Activated naive CD8-positive, alpha-beta T cell treated with anti-CD3 and anti-CD28 coated beads, Interleukin-2, amount 50 U/mL, for 24 hours (primary cell): Measurements from ENCODE around the gene ERBB4.

ENCODE experiments used
- ATAC-seq: fragments of 150-1000 bp; cut with Tn5 transposase; one replicate; pipeline ENCODE4 v1.10.0; 2021
- DNase-seq: peaks from one replicate; pipeline ENCODE4 v3.0.0; 2021
- H3K27ac Mint-ChIP-seq: one replicate; pipeline ENCODE4 v1.8.0; 2021; ENCODE audit warnings: mild to moderate bottlenecking, mixed read lengths
- H3K27me3 Mint-ChIP-seq: one replicate; pipeline ENCODE4 v1.8.0; 2021; ENCODE audit warnings: mixed read lengths
- H3K36me3 Mint-ChIP-seq: one replicate; pipeline ENCODE4 v1.8.0; 2021; ENCODE audit warnings: low read depth, mixed read lengths
- H3K4me1 Mint-ChIP-seq: one replicate; pipeline ENCODE4 v1.8.0; 2021; ENCODE audit warnings: mixed read lengths
- H3K4me3 Mint-ChIP-seq: one replicate; pipeline ENCODE4 v1.8.0; 2021; ENCODE audit warnings: mild to moderate bottlenecking, moderate library complexity, mixed read lengths
- H3K9me3 Mint-ChIP-seq: one replicate; pipeline ENCODE4 v1.8.0; 2021; ENCODE audit warnings: mixed read lengths

The ERBB4 gene

DNA sequence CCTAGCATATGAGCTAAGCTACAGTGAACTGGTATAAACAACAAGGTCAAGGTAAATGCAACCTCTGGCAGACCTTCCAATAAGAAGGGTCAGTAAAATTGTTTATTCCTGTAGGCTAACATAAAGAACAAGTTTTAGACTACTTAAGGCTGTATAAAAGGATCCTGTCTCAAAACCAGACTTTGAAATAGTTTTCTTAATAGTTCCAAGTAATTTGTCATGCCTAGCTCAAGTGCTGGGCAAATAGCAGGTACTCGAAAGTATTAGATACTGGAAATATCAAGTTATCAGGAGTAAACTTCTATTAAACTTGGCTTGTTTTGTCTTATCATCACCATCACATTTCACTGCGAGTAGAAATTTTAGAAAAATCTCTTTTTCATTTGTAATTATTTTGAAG lies 1087.0 kb downstream of the ERBB4 start:
- H3K9me3 Mint-ChIP-seq: no peaks in the 10 kb centered on the region
- DNase-seq: no peak
- no peaks in the 10 kb centered on the region for H3K27me3 Mint-ChIP-seq
- no peaks in the 10 kb centered on the region for H3K4me1 Mint-ChIP-seq
- ATAC-seq: no peak
- H3K36me3 Mint-ChIP-seq: no peaks in the 10 kb centered on the region
- no peak overlapping the region for H3K27ac Mint-ChIP-seq
- H3K4me3 Mint-ChIP-seq: no peak overlapping the region

DNA sequence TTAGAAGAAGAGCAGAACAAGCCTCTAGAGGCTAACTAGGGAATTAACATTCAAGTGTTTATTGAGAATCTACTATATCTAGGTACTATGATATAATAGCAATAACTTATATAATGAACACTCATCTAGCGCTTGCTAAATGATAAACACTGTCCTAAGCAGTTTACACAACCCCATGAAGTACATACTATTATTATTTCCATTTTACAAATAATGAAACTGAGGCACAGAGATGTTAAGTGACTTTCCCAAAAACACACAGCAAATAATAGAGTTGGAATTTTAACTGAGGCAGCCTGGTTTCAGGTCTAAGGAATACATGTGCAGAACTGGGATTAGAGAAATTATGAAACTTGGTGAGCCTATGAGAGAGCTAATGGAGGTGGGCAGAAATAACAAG lies 1088.8 kb downstream of the ERBB4 start:
- Mint-ChIP-seq H3K36me3 (no peaks in the 10 kb centered on the region), H3K4me3 (no peak overlapping the region), H3K9me3 (no peaks in the 10 kb centered on the region), H3K27ac (no peak overlapping the region), H3K27me3 (no peaks in the 10 kb centered on the region), H3K4me1 (no peaks in the 10 kb centered on the region)
- ATAC-seq (no peak), DNase-seq (no peak)

DNA sequence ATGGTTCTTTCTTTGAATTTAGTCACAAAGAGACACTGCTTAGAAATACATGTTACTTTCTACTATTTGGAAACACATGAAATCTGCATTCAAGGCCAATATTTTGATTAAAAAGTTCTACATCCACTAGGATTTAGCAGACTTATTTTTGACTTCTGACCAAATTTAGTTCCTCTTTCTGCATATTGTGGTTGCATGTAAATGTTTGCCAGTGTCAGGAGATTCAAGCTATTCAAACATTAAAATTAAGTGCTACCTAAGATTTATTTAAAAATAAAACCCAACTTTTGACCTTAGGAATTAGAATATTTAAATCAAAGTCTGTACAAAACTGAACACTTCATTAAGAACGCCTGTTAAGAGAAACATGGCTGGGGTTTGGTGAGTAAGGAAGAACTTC lies 1091.1 kb downstream of the ERBB4 start:
- Mint-ChIP-seq H3K4me3 (no peak overlapping the region), H3K27ac (no peak overlapping the region), H3K4me1 (no peaks in the 10 kb centered on the region), H3K36me3 (no peaks in the 10 kb centered on the region), H3K27me3 (no peaks in the 10 kb centered on the region), H3K9me3 (no peaks in the 10 kb centered on the region)
- ATAC-seq (no peak), DNase-seq (no peak)

DNA sequence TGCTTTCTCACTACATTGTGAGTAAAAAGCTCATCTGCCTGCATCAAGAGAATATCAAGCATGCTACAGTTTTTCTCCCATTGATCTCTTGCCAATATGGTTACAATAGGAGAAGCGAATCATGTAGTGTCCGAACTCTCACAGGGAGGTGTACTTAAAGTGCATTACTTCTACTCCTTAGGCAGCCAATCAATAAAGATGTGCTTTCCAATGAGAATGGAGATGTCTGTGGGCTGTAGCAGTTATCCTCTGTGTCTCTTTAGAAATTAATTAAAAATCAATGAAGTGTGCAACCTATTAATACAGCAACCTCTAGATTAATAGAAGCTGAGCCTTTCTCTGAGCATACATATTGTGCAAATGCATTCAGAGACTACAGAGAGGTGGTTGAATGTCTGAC lies 1098.5 kb downstream of the ERBB4 start:
- Mint-ChIP-seq H3K27ac (no peak overlapping the region), H3K36me3 (no peaks in the 10 kb centered on the region), H3K4me3 (no peak overlapping the region), H3K9me3 (no peaks in the 10 kb centered on the region), H3K4me1 (no peaks in the 10 kb centered on the region), H3K27me3 (no peaks in the 10 kb centered on the region)
- ATAC-seq: no peak
- DNase-seq: no peak

DNA sequence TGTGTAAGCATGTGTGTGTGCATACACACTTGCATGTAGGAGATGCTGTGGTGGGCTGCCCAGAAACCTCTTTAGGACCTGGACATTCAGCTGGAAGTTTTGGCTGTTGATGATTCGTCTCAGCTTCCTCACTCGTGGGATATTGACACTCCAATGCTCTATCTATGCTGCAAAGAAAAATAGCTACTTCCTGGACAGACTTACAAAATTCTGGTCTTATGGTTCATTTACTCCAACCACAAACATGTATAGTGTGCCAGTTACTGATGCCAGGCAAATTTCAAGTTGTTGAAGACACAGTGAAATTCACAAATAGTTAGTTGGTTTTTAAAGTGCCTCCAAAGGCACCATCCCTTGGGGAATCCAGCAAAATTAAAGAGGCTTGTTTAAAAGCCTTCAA lies 1099.6 kb downstream of the ERBB4 start:
- Mint-ChIP-seq H3K27ac (no peak overlapping the region), H3K36me3 (no peaks in the 10 kb centered on the region), H3K9me3 (no peaks in the 10 kb centered on the region), H3K4me1 (no peaks in the 10 kb centered on the region), H3K4me3 (no peak overlapping the region), H3K27me3 (no peaks in the 10 kb centered on the region)
- DNase-seq (no peak), ATAC-seq (no peak)

DNA sequence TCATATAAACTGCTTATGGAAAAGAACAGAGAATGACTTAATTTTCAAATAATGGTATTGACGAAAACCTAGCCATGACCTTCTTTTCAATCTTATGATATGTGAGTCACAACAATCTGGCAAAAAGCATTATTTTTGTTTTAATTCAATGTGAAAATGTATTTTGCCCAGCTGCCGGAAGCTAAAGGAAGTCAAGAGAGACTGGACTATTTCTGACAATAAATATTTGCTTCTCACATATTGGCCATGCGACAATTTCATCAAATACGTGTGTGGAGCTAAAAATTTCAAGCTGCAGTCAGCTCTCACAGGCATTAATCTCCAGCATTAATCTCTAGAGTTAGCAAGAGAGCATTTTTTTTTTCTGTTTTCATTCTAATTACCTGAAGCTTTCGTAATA lies 1101.2 kb downstream of the ERBB4 start:
- peaks cover 7% of the 10 kb centered on the region for H3K9me3 Mint-ChIP-seq
- H3K4me1 Mint-ChIP-seq: no peaks in the 10 kb centered on the region
- no peaks in the 10 kb centered on the region for H3K36me3 Mint-ChIP-seq
- no peak for DNase-seq
- H3K27me3 Mint-ChIP-seq: no peaks in the 10 kb centered on the region
- no peak overlapping the region for H3K4me3 Mint-ChIP-seq
- ATAC-seq: no peak
- H3K27ac Mint-ChIP-seq: no peak overlapping the region

DNA sequence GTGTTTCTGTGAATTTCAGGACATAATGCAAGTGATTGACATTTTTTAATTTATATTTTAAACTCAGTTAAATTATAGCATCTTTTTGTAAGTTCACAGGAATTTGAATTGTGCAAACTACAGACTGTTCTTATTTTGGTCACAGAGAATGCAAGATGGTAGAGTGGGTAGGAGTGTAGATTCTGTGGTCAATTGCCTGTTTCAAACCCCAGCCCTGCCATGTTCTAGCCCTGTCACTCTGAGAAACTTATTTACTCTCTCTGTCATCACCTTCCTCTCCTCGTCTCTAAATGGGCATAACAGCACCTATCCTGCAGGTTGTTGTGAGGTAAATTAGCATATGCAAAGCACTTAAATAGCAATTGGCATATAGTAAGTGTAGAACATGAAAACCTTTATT lies 1102.4 kb downstream of the ERBB4 start:
- Mint-ChIP-seq H3K27me3 (no peaks in the 10 kb centered on the region), H3K27ac (no peak overlapping the region), H3K9me3 (peaks cover 7% of the 10 kb centered on the region), H3K4me1 (no peaks in the 10 kb centered on the region), H3K36me3 (no peaks in the 10 kb centered on the region), H3K4me3 (no peak overlapping the region)
- no peak for DNase-seq
- no peak for ATAC-seq

DNA sequence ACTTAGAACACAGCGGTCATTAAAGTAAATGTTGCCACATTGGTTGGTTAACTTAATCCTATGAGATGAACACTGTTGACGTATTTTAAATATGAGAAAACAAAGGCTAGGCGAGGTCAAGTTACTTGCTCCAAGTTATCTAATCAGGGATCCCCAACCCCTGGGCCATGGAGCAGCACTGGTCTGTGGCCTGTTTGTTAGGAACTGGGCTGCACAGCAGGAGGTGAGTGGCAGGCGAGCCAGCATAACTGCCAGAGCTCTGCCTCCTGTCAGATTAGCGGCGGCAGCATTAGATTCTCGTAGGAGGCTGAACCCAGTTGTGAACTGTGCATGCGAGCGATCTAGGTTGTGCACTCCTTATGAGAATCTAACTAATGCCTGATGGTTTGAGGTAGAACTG lies 1103.3 kb downstream of the ERBB4 start:
- H3K4me3 Mint-ChIP-seq: no peak overlapping the region
- ATAC-seq (no peak), DNase-seq (no peak)
- no peak overlapping the region for H3K27ac Mint-ChIP-seq
- H3K4me1 Mint-ChIP-seq: no peaks in the 10 kb centered on the region
- H3K36me3 Mint-ChIP-seq: no peaks in the 10 kb centered on the region
- H3K27me3 Mint-ChIP-seq: no peaks in the 10 kb centered on the region
- H3K9me3 Mint-ChIP-seq: peaks cover 7% of the 10 kb centered on the region

DNA sequence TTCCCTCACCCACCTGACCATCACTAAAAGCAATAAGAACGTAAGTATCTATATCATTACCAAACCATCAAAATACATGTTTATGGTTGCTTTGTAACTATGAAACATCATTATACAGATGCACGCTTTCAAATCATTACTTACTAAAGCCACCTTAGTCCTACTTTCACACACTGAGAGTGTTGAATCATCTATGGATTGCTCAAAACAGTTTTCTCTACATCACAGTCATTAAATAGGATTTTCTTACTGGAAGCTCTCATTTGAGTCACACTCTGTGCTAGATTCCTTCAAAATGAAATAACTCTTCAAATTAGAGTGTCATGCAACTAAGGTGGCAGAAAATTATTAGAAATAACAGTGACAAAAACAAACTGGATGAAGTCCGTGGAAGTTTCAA lies 1103.8 kb downstream of the ERBB4 start:
- peaks cover 7% of the 10 kb centered on the region for H3K9me3 Mint-ChIP-seq
- no peak for DNase-seq
- no peaks in the 10 kb centered on the region for H3K27me3 Mint-ChIP-seq
- H3K4me1 Mint-ChIP-seq: no peaks in the 10 kb centered on the region
- no peaks in the 10 kb centered on the region for H3K36me3 Mint-ChIP-seq
- ATAC-seq: no peak
- H3K4me3 Mint-ChIP-seq: no peak overlapping the region
- H3K27ac Mint-ChIP-seq: no peak overlapping the region

DNA sequence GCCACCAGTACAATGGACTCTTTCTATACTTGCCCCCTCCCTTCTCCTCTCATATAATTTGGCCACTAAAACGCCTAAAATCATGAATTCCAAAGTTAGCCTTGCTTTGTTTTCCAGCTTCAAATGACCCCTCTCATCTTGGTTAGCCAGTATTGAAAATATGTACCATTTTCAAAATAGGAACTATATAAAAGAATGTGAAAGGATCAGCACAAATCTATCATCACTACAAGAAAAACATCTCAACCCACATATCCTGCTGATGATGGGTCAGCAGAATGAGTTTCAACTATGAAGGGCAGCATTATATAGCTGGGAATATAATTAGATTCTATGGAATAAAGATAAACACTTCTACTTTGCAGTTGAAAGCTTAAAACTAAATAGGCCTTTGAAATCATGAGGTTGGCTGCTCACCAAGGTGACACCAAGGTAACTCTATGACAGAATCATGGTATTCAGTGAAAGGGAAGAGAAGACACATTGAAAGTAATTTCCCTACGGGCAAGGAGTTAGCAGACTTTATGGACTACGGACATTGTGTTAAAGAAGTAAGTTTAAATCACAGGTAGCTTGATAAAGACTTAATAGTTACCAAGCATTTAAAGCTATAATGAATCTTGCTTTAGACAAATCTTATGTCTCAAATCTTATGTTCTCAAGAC lies 1109.2 kb downstream of the ERBB4 start:
- Mint-ChIP-seq H3K9me3 (peaks cover 7% of the 10 kb centered on the region), H3K27me3 (no peaks in the 10 kb centered on the region), H3K36me3 (no peaks in the 10 kb centered on the region), H3K4me3 (no peak overlapping the region), H3K27ac (no peak overlapping the region), H3K4me1 (no peaks in the 10 kb centered on the region)
- DNase-seq (no peak), ATAC-seq (no peak)

DNA sequence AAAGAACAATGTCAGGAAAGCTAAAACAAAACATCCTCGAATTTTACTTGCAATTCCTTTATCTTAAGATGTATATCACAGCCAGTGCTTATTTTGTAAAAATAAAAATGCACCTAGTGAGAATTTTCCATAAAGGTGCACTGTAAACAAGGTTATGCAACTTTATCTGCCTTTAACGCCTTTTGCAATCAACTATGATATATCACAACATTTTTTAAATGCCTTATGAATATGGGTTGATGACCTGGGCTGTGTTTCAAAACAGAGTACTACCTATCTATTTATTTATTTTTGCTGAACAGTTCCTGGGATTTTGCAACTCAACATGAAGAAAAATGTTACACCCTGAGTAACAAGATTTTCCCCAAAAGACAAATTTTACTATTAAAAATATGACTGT lies 1112.4 kb downstream of the ERBB4 start:
- Mint-ChIP-seq H3K27ac (no peak overlapping the region), H3K4me3 (no peak overlapping the region), H3K27me3 (no peaks in the 10 kb centered on the region), H3K9me3 (no peaks in the 10 kb centered on the region), H3K4me1 (no peaks in the 10 kb centered on the region), H3K36me3 (no peaks in the 10 kb centered on the region)
- DNase-seq (no peak), ATAC-seq (no peak)

DNA sequence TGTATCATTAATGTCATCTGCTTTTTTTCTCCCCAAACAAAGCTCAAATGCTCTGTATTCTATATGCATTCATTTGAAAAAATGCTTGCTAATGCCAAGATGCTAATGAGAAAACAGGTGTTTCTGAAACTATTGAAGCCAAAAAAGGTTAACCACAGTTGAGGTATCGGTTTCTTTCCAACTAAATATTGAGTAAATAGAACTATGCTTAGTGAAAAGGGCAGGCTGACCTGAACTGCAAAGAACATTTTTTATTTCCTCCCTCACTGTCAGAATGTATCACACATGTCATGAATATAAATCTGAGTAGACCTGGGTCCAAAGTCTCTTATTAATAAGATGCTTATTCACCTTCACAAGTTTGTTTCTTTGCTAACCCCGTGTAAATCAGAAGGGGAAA lies 1115.6 kb downstream of the ERBB4 start:
- no peaks in the 10 kb centered on the region for H3K9me3 Mint-ChIP-seq
- no peaks in the 10 kb centered on the region for H3K36me3 Mint-ChIP-seq
- H3K4me1 Mint-ChIP-seq: no peaks in the 10 kb centered on the region
- no peaks in the 10 kb centered on the region for H3K27me3 Mint-ChIP-seq
- no peak overlapping the region for H3K27ac Mint-ChIP-seq
- DNase-seq (no peak), ATAC-seq (no peak)
- no peak overlapping the region for H3K4me3 Mint-ChIP-seq

DNA sequence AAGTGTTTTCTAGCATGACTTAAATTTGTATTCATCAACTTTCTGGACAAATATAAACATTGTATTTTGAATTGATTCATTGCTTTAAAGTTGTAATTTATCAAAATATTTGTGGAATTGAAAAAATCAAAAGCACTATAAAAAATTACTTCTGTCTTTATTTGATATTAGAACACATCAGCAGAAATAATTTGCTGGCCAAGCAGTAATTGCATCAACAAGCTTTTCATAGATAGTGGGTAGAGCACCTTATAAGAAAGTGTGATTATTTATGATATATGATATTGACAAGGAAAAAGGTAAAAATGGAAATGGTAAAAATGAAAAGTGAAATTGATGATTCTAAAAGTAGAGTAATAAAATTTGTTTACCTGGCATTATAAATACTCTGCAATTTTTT lies 1121.1 kb downstream of the ERBB4 start:
- Mint-ChIP-seq H3K27ac (no peak overlapping the region), H3K4me1 (no peaks in the 10 kb centered on the region), H3K27me3 (no peaks in the 10 kb centered on the region), H3K4me3 (no peak overlapping the region), H3K9me3 (no peaks in the 10 kb centered on the region), H3K36me3 (no peaks in the 10 kb centered on the region)
- DNase-seq (no peak), ATAC-seq (no peak)

DNA sequence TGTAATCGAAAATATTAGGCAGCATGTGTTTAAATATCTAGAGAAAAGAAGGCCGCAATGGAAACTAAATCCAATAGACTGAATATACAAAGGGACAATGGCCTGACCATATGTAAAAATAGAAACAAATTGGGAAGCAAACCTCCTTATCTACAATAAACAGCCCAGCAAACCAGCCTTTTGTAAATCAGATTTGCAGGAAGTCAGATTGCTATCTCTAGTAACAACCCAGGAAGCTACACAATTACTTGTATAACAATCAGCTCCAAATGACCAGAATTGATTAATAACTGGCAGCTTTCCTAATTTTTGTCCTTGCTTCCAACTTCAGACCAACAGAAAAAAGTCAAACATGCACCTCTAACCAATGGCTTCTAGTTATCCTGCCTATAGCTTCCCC lies 1122.2 kb downstream of the ERBB4 start:
- Mint-ChIP-seq H3K9me3 (no peaks in the 10 kb centered on the region), H3K27ac (no peak overlapping the region), H3K4me1 (no peaks in the 10 kb centered on the region), H3K4me3 (no peak overlapping the region), H3K27me3 (no peaks in the 10 kb centered on the region), H3K36me3 (no peaks in the 10 kb centered on the region)
- DNase-seq: no peak
- no peak for ATAC-seq

DNA sequence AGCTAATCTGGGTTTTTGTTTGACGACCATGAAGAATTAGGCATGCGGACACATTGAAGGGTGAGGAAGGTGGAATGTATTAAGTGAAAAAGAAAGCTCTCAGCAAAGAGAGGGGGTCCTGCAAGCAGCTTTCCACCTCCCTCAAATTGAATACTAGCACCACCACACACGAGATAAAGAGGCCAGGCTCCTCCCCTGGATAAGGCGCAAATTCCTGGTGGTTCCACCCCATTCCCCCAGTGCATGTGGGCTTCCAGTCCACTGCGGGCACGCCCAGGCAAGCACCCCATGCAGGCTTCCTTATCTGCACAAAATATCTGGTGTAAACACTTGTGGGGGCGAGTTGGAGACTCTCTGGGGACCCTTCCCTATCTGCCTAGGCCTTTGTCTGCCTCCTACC lies 1124.9 kb downstream of the ERBB4 start:
- Mint-ChIP-seq H3K4me3 (no peak overlapping the region), H3K36me3 (no peaks in the 10 kb centered on the region), H3K27me3 (no peaks in the 10 kb centered on the region), H3K9me3 (no peaks in the 10 kb centered on the region), H3K4me1 (no peaks in the 10 kb centered on the region), H3K27ac (no peak overlapping the region)
- DNase-seq: no peak
- ATAC-seq: no peak

DNA sequence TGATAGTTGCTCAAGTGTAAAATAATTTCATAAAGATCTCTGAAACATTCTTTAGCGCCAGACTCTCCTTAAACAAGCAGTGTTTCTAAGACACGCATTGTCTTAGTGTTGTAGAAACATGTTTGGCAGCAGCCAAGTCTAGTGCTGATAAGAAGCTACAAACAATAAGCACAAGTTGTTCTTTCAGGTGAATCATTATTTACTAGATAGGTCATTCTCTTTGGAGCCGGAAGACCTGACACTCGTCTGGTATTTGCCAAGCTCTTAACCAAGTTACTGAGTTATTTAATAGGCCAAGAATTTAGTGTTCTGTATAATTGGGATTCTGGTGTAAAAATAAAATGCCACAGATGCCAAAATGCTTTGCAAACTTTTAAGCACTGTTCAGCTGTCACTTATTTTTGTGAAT lies 1130.1 kb downstream of the ERBB4 start:
- Mint-ChIP-seq H3K27me3 (no peaks in the 10 kb centered on the region), H3K4me3 (no peak overlapping the region), H3K9me3 (peaks cover 4% of the 10 kb centered on the region), H3K36me3 (no peaks in the 10 kb centered on the region), H3K4me1 (no peaks in the 10 kb centered on the region), H3K27ac (no peak overlapping the region)
- ATAC-seq (no peak), DNase-seq (no peak)
